HCT116 (cell line): ENCODE results near the gene EIF4E.

ENCODE experiments used
- CTCF ChIP-seq, 3 experiments: fragments of 200-600 bp in 1 of 3; sonication (generic) in 1 of 3; IDR thresholded peaks in 2 of 3; conservative IDR thresholded peaks in 1 of 3; 2 replicates each; pipeline ENCODE4 v1.5.1; 2012 to 2017; ENCODE audit warnings: low read depth in 2 of 3, low read length in 2 of 3, antibody characterized with exemption in 1 of 3, borderline replicate concordance in 1 of 3, control low read depth in 1 of 3, mild to moderate bottlenecking in 1 of 3, mixed read lengths in 1 of 3, mixed run types in 1 of 3, moderate library complexity in 1 of 3; ENCODE audit not compliant: insufficient read depth in 1 of 3
- EGR1 ChIP-seq: IDR thresholded peaks from 2 replicates; pipeline ENCODE4 v1.6.1; 2012; ENCODE audit warnings: low read depth
- EZH2phosphoT487 ChIP-seq: fragments of 200-600 bp; IDR thresholded peaks from 2 replicates; pipeline ENCODE4 v1.6.1; 2018; ENCODE audit warnings: antibody characterized with exemption, borderline replicate concordance
- RAD21 ChIP-seq: IDR thresholded peaks from 2 replicates; pipeline ENCODE4 v1.6.1; 2012; ENCODE audit warnings: low read depth, mild to moderate bottlenecking
- SRF ChIP-seq: IDR thresholded peaks from 2 replicates; pipeline ENCODE4 v1.6.1; 2012; ENCODE audit warnings: low read depth

- no peak for TF ChIP-seq SRF
- TF ChIP-seq RAD21, result no peak
- no peak for TF ChIP-seq EGR1
- TF ChIP-seq CTCF (IDR thresholded peaks at IDR 0.05 in 2 of 3, conservative IDR thresholded peaks at IDR 0.05 in 1 of 3; ENCODE audit: borderline replicate concordance in 1 of 3, insufficient read depth in 1 of 3, low read depth in 2 of 3, low read length in 2 of 3), result no peak
- TF ChIP-seq EZH2phosphoT487, result no peak
Observed at GRCh38 chr4:98845960-98846359, 83.0 kb downstream of the EIF4E start.
